ENCODE results near the gene CTIF.
"Not testable (repeated sequence)": the region's sequence is repeated elsewhere in the genome, so short reads cannot be mapped to it uniquely, and the experiment has no call there.

The CTIF gene

DNA sequence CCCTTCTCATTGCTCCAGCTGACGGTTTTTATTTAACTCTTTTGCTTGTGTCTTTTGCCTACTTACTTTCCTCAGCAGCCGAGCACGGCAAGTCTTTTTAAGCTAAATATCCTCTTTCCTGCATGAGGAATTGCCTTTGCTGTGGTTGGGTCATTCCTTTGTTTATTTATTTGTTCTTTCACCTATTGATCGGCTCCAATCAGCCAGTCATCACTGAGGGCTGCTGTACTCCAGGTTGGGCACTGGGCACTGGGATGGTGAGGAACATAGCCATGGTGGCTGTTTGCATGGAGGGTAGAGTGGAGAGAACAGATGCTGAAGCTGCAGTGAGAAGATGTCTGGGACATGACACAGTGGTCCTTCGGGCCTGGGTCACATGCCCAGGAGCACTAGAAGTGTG, 105.2 kb downstream of the CTIF start:
- TF ChIP-seq, protein P1, sequence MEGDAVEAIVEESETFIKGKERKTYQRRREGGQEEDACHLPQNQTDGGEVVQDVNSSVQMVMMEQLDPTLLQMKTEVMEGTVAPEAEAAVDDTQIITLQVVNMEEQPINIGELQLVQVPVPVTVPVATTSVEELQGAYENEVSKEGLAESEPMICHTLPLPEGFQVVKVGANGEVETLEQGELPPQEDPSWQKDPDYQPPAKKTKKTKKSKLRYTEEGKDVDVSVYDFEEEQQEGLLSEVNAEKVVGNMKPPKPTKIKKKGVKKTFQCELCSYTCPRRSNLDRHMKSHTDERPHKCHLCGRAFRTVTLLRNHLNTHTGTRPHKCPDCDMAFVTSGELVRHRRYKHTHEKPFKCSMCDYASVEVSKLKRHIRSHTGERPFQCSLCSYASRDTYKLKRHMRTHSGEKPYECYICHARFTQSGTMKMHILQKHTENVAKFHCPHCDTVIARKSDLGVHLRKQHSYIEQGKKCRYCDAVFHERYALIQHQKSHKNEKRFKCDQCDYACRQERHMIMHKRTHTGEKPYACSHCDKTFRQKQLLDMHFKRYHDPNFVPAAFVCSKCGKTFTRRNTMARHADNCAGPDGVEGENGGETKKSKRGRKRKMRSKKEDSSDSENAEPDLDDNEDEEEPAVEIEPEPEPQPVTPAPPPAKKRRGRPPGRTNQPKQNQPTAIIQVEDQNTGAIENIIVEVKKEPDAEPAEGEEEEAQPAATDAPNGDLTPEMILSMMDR (IDR thresholded peaks at IDR 0.05; ENCODE audit: control insufficient read depth, extremely low read depth, insufficient read depth), result no peak
- no peak for DNase-seq (ENCODE audit: low read depth)
- H3K4me3 ChIP-seq (ENCODE audit: low read depth, low read length), result no peak overlapping the region

DNA sequence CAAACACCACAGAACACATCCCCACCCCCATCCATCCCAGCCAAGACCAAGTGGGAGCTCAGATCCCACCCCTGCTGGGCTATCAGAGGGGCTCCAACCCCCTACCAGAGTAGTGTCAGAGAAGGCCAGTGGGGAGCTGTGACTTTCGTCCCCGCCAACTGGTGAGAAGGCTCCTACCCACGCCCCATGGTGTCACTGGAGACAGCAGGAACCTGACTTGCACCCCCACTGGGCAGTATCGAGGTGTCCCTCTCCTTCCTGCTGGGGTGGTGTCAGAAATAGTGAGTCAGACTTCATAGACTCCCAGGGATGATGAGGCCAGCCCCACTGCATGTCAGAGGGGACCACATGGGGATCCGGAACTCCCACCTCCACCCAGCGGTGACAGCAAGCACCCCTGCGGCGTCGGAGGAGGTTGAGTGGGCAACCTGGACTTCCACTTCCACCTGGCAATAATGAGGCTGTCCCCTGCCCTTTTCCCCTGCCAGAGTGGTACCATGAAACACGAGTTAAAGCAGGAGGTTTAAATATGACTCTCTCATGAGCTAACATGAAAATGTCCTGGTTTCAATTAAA, 106.7 kb downstream of the CTIF start:
- H3K4me3 ChIP-seq (ENCODE audit: low read depth, low read length), result no peak overlapping the region
- no peak for DNase-seq (ENCODE audit: low read depth)
- TF ChIP-seq, protein P1 (IDR thresholded peaks at IDR 0.05; ENCODE audit: control insufficient read depth, extremely low read depth, insufficient read depth), result no peak

DNA sequence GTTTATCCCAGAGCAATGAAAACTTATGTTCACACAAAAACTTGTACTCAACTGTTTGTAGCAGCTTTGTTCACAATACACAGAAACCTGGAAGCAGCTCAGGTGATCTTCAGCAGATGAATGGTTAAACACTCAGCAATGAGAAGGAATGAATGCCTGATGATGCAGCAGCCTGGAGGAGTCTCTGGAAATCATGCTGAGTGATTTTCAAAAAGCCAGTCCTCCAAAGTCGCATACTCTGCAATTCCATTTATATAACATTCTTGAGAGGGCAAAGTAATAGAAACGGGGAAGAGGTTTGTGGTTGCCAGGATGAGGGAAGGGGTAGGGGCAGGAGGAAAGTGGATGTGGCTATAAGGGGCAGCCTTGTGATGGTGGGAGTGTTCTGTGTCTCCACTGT, 108.1 kb downstream of the CTIF start:
- TF ChIP-seq, protein P1 (IDR thresholded peaks at IDR 0.05; ENCODE audit: control insufficient read depth, extremely low read depth, insufficient read depth), result no peak
- DNase-seq (ENCODE audit: low read depth), result no peak
- no peak overlapping the region for H3K4me3 ChIP-seq (ENCODE audit: low read depth, low read length)

DNA sequence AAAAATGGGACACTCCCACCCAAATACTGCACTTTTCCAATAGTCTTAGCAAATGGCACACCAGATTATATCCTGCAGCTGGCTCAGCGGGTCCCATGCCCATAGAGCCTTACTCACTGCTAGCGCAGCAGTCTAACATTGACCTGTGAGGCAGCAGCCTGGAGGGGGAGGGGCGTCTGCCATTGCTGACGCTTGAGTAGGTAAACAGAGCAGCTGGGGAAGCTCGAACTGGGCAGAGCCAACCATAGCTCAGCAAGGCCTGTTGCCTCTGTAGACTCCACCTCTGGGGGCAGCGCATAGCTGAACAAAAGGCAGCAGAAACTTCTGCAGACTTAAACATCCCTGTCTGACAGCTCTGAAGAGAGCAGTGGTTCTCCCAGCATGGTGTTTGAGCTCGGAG, 110.4 kb downstream of the CTIF start:
- peak; percentile 14 for DNase-seq (ENCODE audit: low read depth)
- TF ChIP-seq, protein P1 (IDR thresholded peaks at IDR 0.05; ENCODE audit: control insufficient read depth, extremely low read depth, insufficient read depth), result peak; percentile 7; the same call in 1 of the 2 replicates

DNA sequence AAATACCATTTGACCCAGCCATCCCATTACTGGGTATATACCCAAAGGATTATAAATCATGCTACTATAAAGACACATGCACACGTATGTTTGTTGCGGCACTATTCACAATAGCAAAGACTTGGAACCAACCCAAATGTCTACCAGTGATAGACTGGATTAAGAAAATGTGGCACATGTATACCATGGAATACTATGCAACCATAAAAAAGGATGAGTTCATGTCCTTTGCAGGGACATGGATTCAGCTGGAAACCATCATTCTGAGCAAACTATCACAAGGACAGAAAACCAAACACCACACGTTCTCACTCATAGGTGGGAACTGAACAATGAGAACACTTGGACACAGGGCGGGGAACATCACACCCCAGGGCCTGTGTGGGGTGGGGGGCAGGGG, 115.8 kb downstream of the CTIF start:
- DNase-seq (ENCODE audit: low read depth), result not testable (repeated sequence)

More for the DNA sequence above, 110.4 kb downstream of the CTIF start:
- H3K4me3 ChIP-seq (ENCODE audit: low read depth, low read length), result no peak overlapping the region

DNA sequence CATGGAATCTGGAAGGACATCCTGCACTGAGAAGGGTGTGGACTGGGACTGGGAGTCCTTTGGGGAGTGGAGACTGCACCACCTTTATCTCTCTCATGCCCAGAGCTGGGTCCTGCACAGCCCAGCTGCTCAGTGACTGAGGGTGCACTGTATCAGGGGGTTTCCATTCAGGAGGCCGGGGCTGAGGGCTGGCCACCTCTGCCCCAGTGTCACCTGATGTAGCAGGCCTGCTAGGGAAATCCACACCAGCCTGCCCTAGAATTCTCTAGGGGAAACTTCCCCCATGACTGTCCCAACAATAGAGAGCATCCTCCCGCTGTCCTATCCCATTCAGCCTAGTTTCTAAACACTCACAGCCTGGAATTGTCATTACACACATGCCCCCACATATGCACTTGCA, 116.7 kb downstream of the CTIF start:
- TF ChIP-seq, protein P1 (IDR thresholded peaks at IDR 0.05; ENCODE audit: control insufficient read depth, extremely low read depth, insufficient read depth), result no peak
- no peak overlapping the region for H3K4me3 ChIP-seq (ENCODE audit: low read depth, low read length)
- no peak for DNase-seq (ENCODE audit: low read depth)

More for the DNA sequence above, 115.8 kb downstream of the CTIF start:
- not testable (repeated sequence) for H3K4me3 ChIP-seq (ENCODE audit: low read depth, low read length)

DNA sequence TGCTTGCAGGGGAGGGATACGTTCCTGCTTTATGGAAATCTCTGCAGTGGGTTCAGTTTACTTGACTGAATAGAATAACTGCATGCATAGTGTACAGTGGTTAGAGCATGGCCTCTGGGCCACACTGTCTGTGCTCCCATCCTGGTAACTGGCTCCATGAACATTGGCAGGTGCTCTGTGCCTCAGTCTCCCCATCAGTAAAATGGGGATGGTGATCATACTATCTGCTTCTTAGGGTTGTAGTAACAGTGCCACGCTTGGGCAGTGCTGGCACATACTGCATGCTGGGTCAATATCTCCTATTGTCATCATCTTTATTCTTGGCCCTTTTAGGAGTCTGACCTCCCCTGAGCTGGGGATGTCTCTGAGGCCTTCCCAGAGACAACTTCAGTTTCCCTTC, 117.3 kb downstream of the CTIF start:
- H3K4me3 ChIP-seq (ENCODE audit: low read depth, low read length), result no peak overlapping the region
- TF ChIP-seq, protein P1 (IDR thresholded peaks at IDR 0.05; ENCODE audit: control insufficient read depth, extremely low read depth, insufficient read depth), result no peak
- DNase-seq (ENCODE audit: low read depth), result no peak
